ENCODE data around the gene ERVK3-1. TPM values are rescaled to one million over a fixed set of nuclear protein-coding genes. Genes with fewer than 3 reads are reported as not detected.

ERVK3-1 gene
- total and polyA plus RNA-seq, 7 donors = 13.9 to 81.0 (median 29.5) TPM

DNA sequence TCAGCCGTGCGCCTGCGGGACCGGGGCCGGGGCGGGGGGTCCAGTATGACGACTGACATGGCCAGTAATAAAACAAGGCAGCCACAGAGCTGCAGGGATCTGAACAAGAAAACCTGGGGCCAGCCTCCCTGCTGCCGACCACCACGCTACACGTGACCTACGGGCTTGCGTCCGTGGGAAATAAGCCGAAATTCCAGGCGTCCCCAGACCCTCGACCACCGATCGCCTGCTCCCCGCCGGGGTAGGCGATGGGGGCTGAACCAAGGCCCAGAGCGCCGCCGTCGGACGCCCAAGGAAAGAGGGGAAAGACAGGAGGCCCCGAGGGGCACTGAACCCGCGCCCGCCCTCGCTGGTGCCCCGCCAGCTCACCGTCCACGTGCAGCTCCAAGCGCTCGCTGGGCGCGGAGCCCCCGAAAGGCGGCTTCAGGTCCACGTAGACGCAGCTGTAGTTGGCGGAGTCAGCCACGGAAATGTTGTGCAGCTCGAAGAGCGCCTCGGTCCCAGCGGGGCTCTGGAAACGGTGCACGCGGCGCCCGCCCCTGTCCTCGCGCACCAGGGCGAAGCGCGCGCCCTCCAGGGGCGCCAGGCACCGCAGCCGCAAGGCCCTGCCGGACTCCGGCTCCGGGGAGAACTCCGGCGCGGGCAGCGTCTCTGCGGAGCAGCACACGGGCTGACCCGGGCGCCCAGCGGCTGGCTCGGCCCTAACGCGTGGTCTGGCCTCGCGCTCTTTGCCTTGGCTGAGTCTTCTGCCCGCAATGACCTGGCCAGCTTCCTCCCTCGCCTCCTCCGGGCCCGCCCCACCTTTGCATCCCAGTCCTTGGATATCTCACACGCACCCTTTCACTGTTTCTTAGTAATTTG is 45.1 kb downstream of the ERVK3-1 start:
- Histone ChIP-seq H3K27ac (no peak overlapping the region), H3K9me3 (no peaks in the 10 kb centered on the region), H3K27me3 (ENCODE audit: insufficient read depth in 3 of 3, low read length in 2 of 3) (peaks cover 0 to 38% (median 11%) of the 10 kb centered on the region in 3 donors), H3K4me3 (no peak overlapping the region), H3K36me3 (ENCODE audit: insufficient read depth in 1 of 2, low read depth in 1 of 2) (no peaks in the 10 kb centered on the region), H3K4me1 (no peaks in the 10 kb centered on the region)
- intact Hi-C loops (cut with DNase I) = no loop called here
- 28 to 56% (median 44%) methylated on average over 76 to 84 of the region's 84 CpGs for WGBS, 3 donors
- TF ChIP-seq, protein P1, sequence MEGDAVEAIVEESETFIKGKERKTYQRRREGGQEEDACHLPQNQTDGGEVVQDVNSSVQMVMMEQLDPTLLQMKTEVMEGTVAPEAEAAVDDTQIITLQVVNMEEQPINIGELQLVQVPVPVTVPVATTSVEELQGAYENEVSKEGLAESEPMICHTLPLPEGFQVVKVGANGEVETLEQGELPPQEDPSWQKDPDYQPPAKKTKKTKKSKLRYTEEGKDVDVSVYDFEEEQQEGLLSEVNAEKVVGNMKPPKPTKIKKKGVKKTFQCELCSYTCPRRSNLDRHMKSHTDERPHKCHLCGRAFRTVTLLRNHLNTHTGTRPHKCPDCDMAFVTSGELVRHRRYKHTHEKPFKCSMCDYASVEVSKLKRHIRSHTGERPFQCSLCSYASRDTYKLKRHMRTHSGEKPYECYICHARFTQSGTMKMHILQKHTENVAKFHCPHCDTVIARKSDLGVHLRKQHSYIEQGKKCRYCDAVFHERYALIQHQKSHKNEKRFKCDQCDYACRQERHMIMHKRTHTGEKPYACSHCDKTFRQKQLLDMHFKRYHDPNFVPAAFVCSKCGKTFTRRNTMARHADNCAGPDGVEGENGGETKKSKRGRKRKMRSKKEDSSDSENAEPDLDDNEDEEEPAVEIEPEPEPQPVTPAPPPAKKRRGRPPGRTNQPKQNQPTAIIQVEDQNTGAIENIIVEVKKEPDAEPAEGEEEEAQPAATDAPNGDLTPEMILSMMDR (IDR thresholded peaks at IDR 0.05) = no peak
- DNase-seq (no peak), ATAC-seq (no peak)

DNA sequence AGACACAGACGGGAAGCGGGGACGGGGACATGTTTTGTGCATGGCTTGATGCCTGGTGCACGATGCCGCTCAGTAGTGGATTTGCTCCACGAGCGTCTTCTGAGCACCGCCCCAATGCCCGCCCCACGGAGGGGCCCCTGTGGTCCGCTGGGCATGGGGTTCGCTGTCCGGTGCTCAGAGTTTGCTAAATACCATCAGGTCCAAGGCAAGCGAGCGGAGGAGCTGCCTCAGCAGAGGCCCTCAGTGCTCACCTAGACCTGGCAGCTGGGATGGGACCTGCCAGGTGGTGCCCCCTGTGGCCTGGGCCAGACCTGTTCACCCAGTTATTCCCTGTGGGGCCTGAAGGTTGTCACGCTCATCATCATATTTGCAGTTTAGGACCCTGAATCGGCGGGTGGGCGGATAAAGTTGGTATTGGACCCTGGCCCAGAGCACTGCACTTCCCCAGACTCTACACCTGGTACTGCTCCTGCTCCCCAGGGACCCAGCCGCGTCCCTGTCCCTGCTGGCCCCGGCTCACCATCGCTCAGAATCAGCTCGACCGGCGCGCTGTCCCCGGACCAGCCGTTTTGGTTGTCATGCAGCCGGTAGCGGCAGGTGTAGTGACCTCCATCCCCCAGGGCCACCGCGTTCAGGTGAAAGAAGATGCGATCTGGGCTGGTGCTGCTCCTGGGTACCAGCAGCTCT is 45.8 kb downstream of the ERVK3-1 start:
- no peak overlapping the region for H3K27ac ChIP-seq
- TF ChIP-seq, protein P1 (IDR thresholded peaks at IDR 0.05) = no peak
- no peaks in the 10 kb centered on the region for H3K9me3 ChIP-seq
- peaks cover 0 to 40% (median 11%) of the 10 kb centered on the region in 3 donors for H3K27me3 ChIP-seq (ENCODE audit: insufficient read depth in 3 of 3, low read length in 2 of 3)
- no peaks in the 10 kb centered on the region for H3K36me3 ChIP-seq (ENCODE audit: insufficient read depth in 1 of 2, low read depth in 1 of 2)
- H3K4me3 ChIP-seq = no peak overlapping the region
- H3K4me1 ChIP-seq = no peaks in the 10 kb centered on the region
- 66 to 79% (median 67%) methylated on average over 34 of the region's 34 CpGs for WGBS, 3 donors
- DNase-seq (no peak), ATAC-seq (no peak)
- intact Hi-C loops (cut with DNase I) = no loop called here

DNA sequence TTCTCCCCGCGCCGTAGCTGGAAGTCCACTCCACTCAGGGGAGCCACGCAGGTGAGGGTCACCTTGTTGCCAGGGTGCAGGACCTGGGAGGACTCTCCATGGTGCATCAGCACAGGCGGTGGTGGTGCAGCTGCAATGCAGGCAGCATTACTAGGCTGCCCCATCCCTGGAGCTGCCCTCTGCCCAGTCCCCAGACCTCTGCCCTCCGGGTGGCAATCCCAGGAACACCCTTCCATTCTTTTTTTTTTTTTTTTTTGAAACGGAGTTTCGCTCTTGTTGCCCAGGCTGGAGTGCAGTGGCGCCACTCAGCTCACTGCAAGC is 46.3 kb downstream of the ERVK3-1 start:
- DNase-seq = no peak
- 84 to 90% (median 84%) methylated on average over 7 to 9 of the region's 9 CpGs for WGBS, 3 donors
- H3K27ac ChIP-seq = no peak overlapping the region
- H3K4me3 ChIP-seq = no peak overlapping the region
- no peaks in the 10 kb centered on the region for H3K36me3 ChIP-seq (ENCODE audit: insufficient read depth in 1 of 2, low read depth in 1 of 2)
- peaks cover 0 to 45% (median 11%) of the 10 kb centered on the region in 3 donors for H3K27me3 ChIP-seq (ENCODE audit: insufficient read depth in 3 of 3, low read length in 2 of 3)
- no peaks in the 10 kb centered on the region for H3K4me1 ChIP-seq
- intact Hi-C loops (cut with DNase I) = no loop called here
- no peaks in the 10 kb centered on the region for H3K9me3 ChIP-seq
- ATAC-seq = no peak
- TF ChIP-seq, protein P1 (IDR thresholded peaks at IDR 0.05) = no peak

DNA sequence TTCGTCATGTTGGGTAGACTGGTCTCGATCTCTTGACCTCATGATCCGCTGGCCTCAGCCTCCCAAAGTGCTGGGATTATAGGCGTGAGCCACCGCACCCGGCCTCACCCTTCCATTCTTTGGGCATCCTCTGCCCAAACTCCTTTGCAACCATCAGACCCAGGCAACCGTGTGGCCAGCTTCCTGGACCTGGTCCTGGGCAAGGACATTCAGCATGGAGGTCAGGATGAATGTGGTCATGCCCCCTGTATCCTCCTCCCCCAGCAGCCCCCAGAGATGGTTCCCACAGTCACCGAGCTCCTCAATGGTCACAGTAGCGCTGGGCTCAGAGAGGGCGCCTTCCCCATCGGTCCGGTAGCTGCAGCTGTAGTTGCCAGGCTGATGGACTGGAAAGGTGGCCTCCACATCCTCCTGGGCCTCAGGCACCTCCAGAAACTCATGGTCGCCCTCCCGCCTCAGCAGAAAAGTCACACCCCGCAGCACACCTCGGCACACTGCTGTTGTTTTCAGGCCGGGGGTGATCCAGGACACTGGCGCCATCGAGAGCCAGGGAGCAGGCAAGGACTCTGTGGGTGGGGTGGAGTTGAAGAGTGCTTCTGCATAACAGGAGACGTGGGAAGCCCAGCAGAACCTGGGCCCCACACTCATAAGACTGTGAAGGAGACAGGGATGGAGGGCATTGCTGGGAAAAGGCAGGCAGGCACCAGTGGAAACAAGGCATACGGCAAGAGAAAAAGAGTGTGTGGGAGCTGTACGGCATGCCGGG is 47.0 kb downstream of the ERVK3-1 start:
- DNase-seq = no peak
- H3K27me3 ChIP-seq (ENCODE audit: insufficient read depth in 3 of 3, low read length in 2 of 3) = peaks cover 0 to 46% (median 6%) of the 10 kb centered on the region in 3 donors
- TF ChIP-seq, protein P1 (IDR thresholded peaks at IDR 0.05) = no peak
- H3K36me3 ChIP-seq (ENCODE audit: insufficient read depth in 1 of 2, low read depth in 1 of 2) = no peaks in the 10 kb centered on the region
- 82 to 87% (median 84%) methylated on average over 23 of the region's 23 CpGs for WGBS, 3 donors
- H3K27ac ChIP-seq = no peak overlapping the region
- no peak for ATAC-seq
- H3K4me1 ChIP-seq = no peaks in the 10 kb centered on the region
- intact Hi-C loops (cut with DNase I) = no loop called here
- no peak overlapping the region for H3K4me3 ChIP-seq
- no peaks in the 10 kb centered on the region for H3K9me3 ChIP-seq
